ENCODE results near the gene PPIG.

DNA sequence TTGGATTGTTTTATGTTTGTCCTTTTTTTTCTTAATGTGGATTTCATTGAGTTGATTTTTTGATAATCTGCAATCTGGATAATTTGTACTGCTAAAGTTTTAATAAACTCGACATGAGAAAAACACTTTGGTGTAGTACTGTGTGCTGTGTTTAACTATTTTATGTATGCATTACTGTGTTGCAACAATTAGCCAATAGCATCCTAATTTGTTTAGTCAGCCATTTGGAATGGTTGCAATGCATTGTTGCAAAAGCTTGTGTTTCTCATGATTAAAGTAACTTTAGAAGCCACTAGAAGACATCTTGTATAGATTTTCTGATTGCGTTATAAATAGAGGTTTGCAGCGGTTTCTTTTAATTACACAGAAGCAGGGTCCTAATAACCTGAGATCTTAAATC lies 53.5 kb downstream of the PPIG start:
- TF ChIP-seq, protein P1, sequence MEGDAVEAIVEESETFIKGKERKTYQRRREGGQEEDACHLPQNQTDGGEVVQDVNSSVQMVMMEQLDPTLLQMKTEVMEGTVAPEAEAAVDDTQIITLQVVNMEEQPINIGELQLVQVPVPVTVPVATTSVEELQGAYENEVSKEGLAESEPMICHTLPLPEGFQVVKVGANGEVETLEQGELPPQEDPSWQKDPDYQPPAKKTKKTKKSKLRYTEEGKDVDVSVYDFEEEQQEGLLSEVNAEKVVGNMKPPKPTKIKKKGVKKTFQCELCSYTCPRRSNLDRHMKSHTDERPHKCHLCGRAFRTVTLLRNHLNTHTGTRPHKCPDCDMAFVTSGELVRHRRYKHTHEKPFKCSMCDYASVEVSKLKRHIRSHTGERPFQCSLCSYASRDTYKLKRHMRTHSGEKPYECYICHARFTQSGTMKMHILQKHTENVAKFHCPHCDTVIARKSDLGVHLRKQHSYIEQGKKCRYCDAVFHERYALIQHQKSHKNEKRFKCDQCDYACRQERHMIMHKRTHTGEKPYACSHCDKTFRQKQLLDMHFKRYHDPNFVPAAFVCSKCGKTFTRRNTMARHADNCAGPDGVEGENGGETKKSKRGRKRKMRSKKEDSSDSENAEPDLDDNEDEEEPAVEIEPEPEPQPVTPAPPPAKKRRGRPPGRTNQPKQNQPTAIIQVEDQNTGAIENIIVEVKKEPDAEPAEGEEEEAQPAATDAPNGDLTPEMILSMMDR (IDR thresholded peaks at IDR 0.05) = no peak
- TF ChIP-seq POLR2A (IDR thresholded peaks at IDR 0.05) = no peak

Data from Peyer's patch (tissue), 4 donors.